Measurements from ENCODE around the gene MTNR1B.

The MTNR1B gene

DNA sequence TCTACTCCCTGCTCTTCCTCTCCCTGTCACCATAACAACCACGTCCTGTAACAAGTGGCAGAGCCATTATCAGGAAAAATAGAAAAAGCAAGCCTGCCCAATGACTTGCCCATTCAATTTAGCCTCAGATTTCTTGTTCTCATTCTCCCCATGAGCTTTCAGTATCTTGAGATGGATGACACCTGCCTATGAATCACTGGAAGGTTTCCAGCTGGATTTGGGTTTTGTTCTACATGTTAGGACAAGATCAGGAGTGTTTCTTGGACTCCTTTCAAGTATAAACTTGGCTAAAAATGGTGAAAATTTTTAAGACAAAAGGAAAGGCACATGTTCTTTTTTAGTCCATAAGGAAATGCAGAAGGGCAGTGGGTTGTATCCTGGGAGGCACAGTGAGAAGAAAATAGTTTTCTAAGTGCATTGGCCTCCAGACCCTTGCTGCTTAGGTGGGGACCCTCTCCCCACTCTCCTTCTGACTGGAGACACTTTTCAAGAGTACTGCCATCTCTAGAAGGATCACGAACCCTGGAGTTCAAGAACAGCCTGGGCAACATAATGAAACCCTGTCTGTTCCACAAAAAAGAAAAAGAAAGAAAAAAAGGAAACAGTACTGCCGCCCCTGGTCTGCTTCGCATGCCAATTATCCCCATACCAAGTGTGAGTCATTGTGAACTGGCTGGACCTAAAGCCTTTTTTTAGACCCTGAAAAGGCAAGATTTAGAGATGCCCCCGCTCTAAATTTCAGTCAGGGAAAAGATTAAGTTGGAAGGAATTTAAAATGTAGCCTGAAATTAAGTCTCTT is 51.0 kb downstream of the MTNR1B start:
- Histone ChIP-seq H3K27me3 (ENCODE audit: control insufficient read depth in 3 of 3, insufficient read depth in 3 of 3, low read depth in 1 of 3, low read length in 3 of 3) (no peaks in the 10 kb centered on the region), H2AFZ (ENCODE audit: low read length) (peak overlapping the region; percentile 77), H3K79me1 (ENCODE audit: low read depth, low read length) (no peaks in the 10 kb centered on the region), H3K27ac (replicated peaks; ENCODE audit: low read length) (no peak overlapping the region), H3K36me3 (replicated peaks in 1 of 2; ENCODE audit: control insufficient read depth in 2 of 2, insufficient read depth in 2 of 2, low read length in 2 of 2) (no peaks in the 10 kb centered on the region), H3K14ac (ENCODE audit: low read length) (no peak overlapping the region), H2AK5ac (ENCODE audit: low read depth, low read length) (no peak overlapping the region), H3K4me2 (ENCODE audit: insufficient read depth, low read length, poor library complexity, severe bottlenecking) (no peak overlapping the region), H2BK12ac (ENCODE audit: low read length) (no peak overlapping the region), H3K18ac (ENCODE audit: low read length) (no peak overlapping the region), H2BK120ac (ENCODE audit: low read depth, low read length) (no peak overlapping the region), H4K8ac (ENCODE audit: low read depth, low read length) (no peak overlapping the region), H3K9ac (ENCODE audit: low read depth, low read length, poor library complexity) (no peak overlapping the region), H4K91ac (ENCODE audit: low read depth, low read length, poor library complexity) (no peak overlapping the region), H2BK5ac (ENCODE audit: low read length) (no peak overlapping the region), H3K4me3 (ENCODE audit: low read length in 2 of 2) (no peak overlapping the region), H3K4me1 (ENCODE audit: control insufficient read depth in 2 of 2, insufficient read depth in 1 of 2, low read depth in 1 of 2, low read length in 2 of 2) (peaks cover 0 to 9% of the 10 kb centered on the region in 2 donors), H3K23ac (ENCODE audit: low read depth, low read length, poor library complexity) (no peak overlapping the region), H3K9me3 (replicated peaks in 1 of 2; ENCODE audit: control insufficient read depth in 2 of 2, insufficient read depth in 1 of 2, low read depth in 1 of 2, low read length in 2 of 2) (peaks cover 0 to 2% of the 10 kb centered on the region in 2 donors), H2BK15ac (ENCODE audit: low read length) (no peak overlapping the region), H3K4ac (ENCODE audit: low read length) (no peak overlapping the region)
- WGBS, 2 donors (ENCODE audit: extremely low coverage in 2 of 2, insufficient read length in 2 of 2, insufficient replicate concordance in 1 of 2), result no CpG with 5 or more reads among the region's 5 CpGs
- peak; percentile 1 for DNase-seq (ENCODE audit: low spot score)

DNA sequence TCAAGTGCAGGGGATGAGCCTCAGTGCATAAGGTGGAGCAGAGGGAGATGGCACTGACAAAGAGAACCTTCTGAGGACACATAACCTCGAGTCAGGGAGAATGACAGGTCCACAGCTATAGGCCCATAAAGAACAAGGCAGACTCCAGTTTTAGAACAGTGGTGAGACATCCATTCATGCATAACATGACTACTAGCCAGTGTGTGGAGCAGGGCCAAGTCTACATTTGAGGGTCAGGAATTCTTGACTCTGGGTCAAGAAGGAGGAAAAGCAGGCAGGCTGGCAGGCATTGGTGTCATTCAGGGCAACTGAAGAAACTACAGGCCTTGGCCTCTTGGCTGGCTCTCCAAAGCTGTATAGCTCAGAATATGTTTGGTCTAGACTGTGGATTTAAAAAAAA is 54.9 kb downstream of the MTNR1B start:
- H3K36me3 ChIP-seq (replicated peaks in 1 of 2; ENCODE audit: control insufficient read depth in 2 of 2, insufficient read depth in 2 of 2, low read length in 2 of 2), result no peaks in the 10 kb centered on the region
- H3K27me3 ChIP-seq (ENCODE audit: control insufficient read depth in 3 of 3, insufficient read depth in 3 of 3, low read depth in 1 of 3, low read length in 3 of 3), result no peaks in the 10 kb centered on the region
- H3K27ac ChIP-seq (replicated peaks; ENCODE audit: low read length), result no peak overlapping the region
- no peak overlapping the region for H2AK5ac ChIP-seq (ENCODE audit: low read depth, low read length)
- no peak overlapping the region for H2AFZ ChIP-seq (ENCODE audit: low read length)
- no peak for DNase-seq (ENCODE audit: low spot score)
- no peak overlapping the region for H4K8ac ChIP-seq (ENCODE audit: low read depth, low read length)
- peaks cover 0 to 9% of the 10 kb centered on the region in 2 donors for H3K4me1 ChIP-seq (ENCODE audit: control insufficient read depth in 2 of 2, insufficient read depth in 1 of 2, low read depth in 1 of 2, low read length in 2 of 2)
- no peak overlapping the region for H3K18ac ChIP-seq (ENCODE audit: low read length)
- no peaks in the 10 kb centered on the region for H3K9me3 ChIP-seq (replicated peaks in 1 of 2; ENCODE audit: control insufficient read depth in 2 of 2, insufficient read depth in 1 of 2, low read depth in 1 of 2, low read length in 2 of 2)
- H3K23ac ChIP-seq (ENCODE audit: low read depth, low read length, poor library complexity), result no peak overlapping the region
- no peak overlapping the region for H3K14ac ChIP-seq (ENCODE audit: low read length)
- no peak overlapping the region for H3K9ac ChIP-seq (ENCODE audit: low read depth, low read length, poor library complexity)
- H3K4me2 ChIP-seq (ENCODE audit: insufficient read depth, low read length, poor library complexity, severe bottlenecking), result no peak overlapping the region
- no peak overlapping the region for H4K91ac ChIP-seq (ENCODE audit: low read depth, low read length, poor library complexity)
- H2BK15ac ChIP-seq (ENCODE audit: low read length), result no peak overlapping the region
- no peak overlapping the region for H3K4me3 ChIP-seq (ENCODE audit: low read length in 2 of 2)
- H2BK12ac ChIP-seq (ENCODE audit: low read length), result no peak overlapping the region
- no peak overlapping the region for H2BK120ac ChIP-seq (ENCODE audit: low read depth, low read length)
- no peak overlapping the region for H2BK5ac ChIP-seq (ENCODE audit: low read length)
- no peak overlapping the region for H3K4ac ChIP-seq (ENCODE audit: low read length)
- no CpG with 5 or more reads among the region's 1 CpG for WGBS, 2 donors (ENCODE audit: extremely low coverage in 2 of 2, insufficient read length in 2 of 2, insufficient replicate concordance in 1 of 2)
- H3K79me1 ChIP-seq (ENCODE audit: low read depth, low read length), result no peaks in the 10 kb centered on the region

DNA sequence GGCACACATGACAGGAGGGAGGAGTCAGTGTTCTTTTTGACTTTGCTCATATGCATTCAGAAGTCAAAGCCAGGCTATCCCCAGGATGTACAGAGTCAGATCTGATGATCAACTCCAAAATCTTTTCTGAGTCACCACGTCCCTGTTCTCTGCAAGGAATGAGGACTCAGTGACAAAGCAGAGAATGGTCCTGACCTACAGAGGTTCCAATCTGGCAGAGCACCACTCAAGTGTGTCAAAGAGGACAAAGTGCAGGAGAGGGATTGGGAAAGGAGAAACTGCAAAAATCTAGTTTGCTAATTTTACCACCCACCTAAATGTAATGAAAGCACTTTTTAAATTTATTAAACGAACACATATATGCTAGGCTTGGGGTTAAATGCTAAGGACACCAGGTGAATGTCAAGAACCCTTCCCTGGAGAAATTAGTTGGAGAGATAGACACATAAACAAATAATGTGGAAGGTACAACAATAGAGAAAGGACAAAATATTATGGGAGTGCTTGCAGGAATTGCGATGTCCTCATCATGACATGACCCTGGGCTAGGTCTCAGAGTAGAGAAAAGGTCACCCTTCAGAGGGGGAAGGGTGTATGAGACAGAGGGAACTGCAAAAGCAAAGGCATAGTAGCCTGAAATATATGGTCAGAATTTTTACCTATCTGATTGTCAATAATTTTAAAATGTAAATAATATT is 56.3 kb downstream of the MTNR1B start:
- H4K8ac ChIP-seq (ENCODE audit: low read depth, low read length), result no peak overlapping the region
- no peak overlapping the region for H3K27ac ChIP-seq (replicated peaks; ENCODE audit: low read length)
- no peak overlapping the region for H3K18ac ChIP-seq (ENCODE audit: low read length)
- DNase-seq (ENCODE audit: low spot score), result no peak
- H3K9me3 ChIP-seq (replicated peaks in 1 of 2; ENCODE audit: control insufficient read depth in 2 of 2, insufficient read depth in 1 of 2, low read depth in 1 of 2, low read length in 2 of 2), result peaks cover 0 to 3% of the 10 kb centered on the region in 2 donors
- no peak overlapping the region for H4K91ac ChIP-seq (ENCODE audit: low read depth, low read length, poor library complexity)
- no peak overlapping the region for H3K4me2 ChIP-seq (ENCODE audit: insufficient read depth, low read length, poor library complexity, severe bottlenecking)
- no peak overlapping the region for H2BK120ac ChIP-seq (ENCODE audit: low read depth, low read length)
- H2AK5ac ChIP-seq (ENCODE audit: low read depth, low read length), result no peak overlapping the region
- H3K4me1 ChIP-seq (ENCODE audit: control insufficient read depth in 2 of 2, insufficient read depth in 1 of 2, low read depth in 1 of 2, low read length in 2 of 2), result peaks cover 0 to under 1% of the 10 kb centered on the region in 2 donors
- H2BK5ac ChIP-seq (ENCODE audit: low read length), result no peak overlapping the region
- no peak overlapping the region for H3K23ac ChIP-seq (ENCODE audit: low read depth, low read length, poor library complexity)
- WGBS, 2 donors (ENCODE audit: extremely low coverage in 2 of 2, insufficient read length in 2 of 2, insufficient replicate concordance in 1 of 2), result no CpG with 5 or more reads among the region's 3 CpGs
- no peak overlapping the region for H3K9ac ChIP-seq (ENCODE audit: low read depth, low read length, poor library complexity)
- no peak overlapping the region for H2BK12ac ChIP-seq (ENCODE audit: low read length)
- H2AFZ ChIP-seq (ENCODE audit: low read length), result no peak overlapping the region
- no peak overlapping the region for H3K4ac ChIP-seq (ENCODE audit: low read length)
- no peaks in the 10 kb centered on the region for H3K79me1 ChIP-seq (ENCODE audit: low read depth, low read length)
- no peaks in the 10 kb centered on the region for H3K36me3 ChIP-seq (replicated peaks in 1 of 2; ENCODE audit: control insufficient read depth in 2 of 2, insufficient read depth in 2 of 2, low read length in 2 of 2)
- H3K14ac ChIP-seq (ENCODE audit: low read length), result no peak overlapping the region
- H3K4me3 ChIP-seq (ENCODE audit: low read length in 2 of 2), result no peak overlapping the region
- no peak overlapping the region for H2BK15ac ChIP-seq (ENCODE audit: low read length)
- H3K27me3 ChIP-seq (ENCODE audit: control insufficient read depth in 3 of 3, insufficient read depth in 3 of 3, low read depth in 1 of 3, low read length in 3 of 3), result no peaks in the 10 kb centered on the region

DNA sequence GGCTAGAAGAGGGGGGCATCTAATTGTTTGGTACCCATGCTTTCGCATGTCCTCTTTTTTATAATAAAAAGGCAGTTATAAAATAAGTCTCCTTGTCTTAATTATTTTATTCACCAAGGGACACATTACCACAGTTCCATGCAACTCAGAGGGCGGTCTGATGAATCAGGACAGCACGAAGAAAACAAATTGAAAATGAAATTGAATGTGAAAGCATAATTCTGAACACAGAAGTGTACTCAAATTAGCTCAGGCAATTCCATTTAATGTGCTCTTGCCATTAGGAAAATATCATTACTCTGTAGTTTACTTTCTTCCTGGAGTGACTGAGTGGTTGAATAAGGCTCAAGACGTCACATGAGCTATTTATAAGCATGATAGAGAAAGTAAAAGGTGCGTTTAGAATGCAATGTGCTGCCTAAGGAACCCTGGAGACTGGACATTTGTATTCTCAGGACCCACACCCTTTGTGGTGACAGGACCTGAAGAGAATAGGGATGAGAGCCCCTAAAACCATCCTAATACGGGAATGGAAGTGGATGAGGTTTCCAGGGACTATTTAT is 59.6 kb downstream of the MTNR1B start:
- H2AFZ ChIP-seq (ENCODE audit: low read length), result no peak overlapping the region
- H3K18ac ChIP-seq (ENCODE audit: low read length), result no peak overlapping the region
- no CpG with 5 or more reads among the region's 6 CpGs for WGBS, 2 donors (ENCODE audit: extremely low coverage in 2 of 2, insufficient read length in 2 of 2, insufficient replicate concordance in 1 of 2)
- H2BK120ac ChIP-seq (ENCODE audit: low read depth, low read length), result no peak overlapping the region
- no peak overlapping the region for H3K4me2 ChIP-seq (ENCODE audit: insufficient read depth, low read length, poor library complexity, severe bottlenecking)
- H3K27ac ChIP-seq (replicated peaks; ENCODE audit: low read length), result no peak overlapping the region
- no peak overlapping the region for H2BK12ac ChIP-seq (ENCODE audit: low read length)
- no peak overlapping the region for H3K4ac ChIP-seq (ENCODE audit: low read length)
- no peak overlapping the region for H4K8ac ChIP-seq (ENCODE audit: low read depth, low read length)
- no peaks in the 10 kb centered on the region for H3K79me1 ChIP-seq (ENCODE audit: low read depth, low read length)
- H4K91ac ChIP-seq (ENCODE audit: low read depth, low read length, poor library complexity), result no peak overlapping the region
- H3K36me3 ChIP-seq (replicated peaks in 1 of 2; ENCODE audit: control insufficient read depth in 2 of 2, insufficient read depth in 2 of 2, low read length in 2 of 2), result no peaks in the 10 kb centered on the region
- no peak overlapping the region for H2AK5ac ChIP-seq (ENCODE audit: low read depth, low read length)
- H3K23ac ChIP-seq (ENCODE audit: low read depth, low read length, poor library complexity), result no peak overlapping the region
- H3K14ac ChIP-seq (ENCODE audit: low read length), result no peak overlapping the region
- no peaks in the 10 kb centered on the region for H3K27me3 ChIP-seq (ENCODE audit: control insufficient read depth in 3 of 3, insufficient read depth in 3 of 3, low read depth in 1 of 3, low read length in 3 of 3)
- peaks cover 0 to 3% of the 10 kb centered on the region in 2 donors for H3K4me1 ChIP-seq (ENCODE audit: control insufficient read depth in 2 of 2, insufficient read depth in 1 of 2, low read depth in 1 of 2, low read length in 2 of 2)
- no peak for DNase-seq (ENCODE audit: low spot score)
- no peak overlapping the region for H2BK15ac ChIP-seq (ENCODE audit: low read length)
- H2BK5ac ChIP-seq (ENCODE audit: low read length), result no peak overlapping the region
- H3K9ac ChIP-seq (ENCODE audit: low read depth, low read length, poor library complexity), result no peak overlapping the region
- no peak overlapping the region for H3K4me3 ChIP-seq (ENCODE audit: low read length in 2 of 2)
- H3K9me3 ChIP-seq (replicated peaks in 1 of 2; ENCODE audit: control insufficient read depth in 2 of 2, insufficient read depth in 1 of 2, low read depth in 1 of 2, low read length in 2 of 2), result peaks cover 0 to 3% of the 10 kb centered on the region in 2 donors
